ENCODE data around the gene GPR108.

Gene GPR108

DNA sequence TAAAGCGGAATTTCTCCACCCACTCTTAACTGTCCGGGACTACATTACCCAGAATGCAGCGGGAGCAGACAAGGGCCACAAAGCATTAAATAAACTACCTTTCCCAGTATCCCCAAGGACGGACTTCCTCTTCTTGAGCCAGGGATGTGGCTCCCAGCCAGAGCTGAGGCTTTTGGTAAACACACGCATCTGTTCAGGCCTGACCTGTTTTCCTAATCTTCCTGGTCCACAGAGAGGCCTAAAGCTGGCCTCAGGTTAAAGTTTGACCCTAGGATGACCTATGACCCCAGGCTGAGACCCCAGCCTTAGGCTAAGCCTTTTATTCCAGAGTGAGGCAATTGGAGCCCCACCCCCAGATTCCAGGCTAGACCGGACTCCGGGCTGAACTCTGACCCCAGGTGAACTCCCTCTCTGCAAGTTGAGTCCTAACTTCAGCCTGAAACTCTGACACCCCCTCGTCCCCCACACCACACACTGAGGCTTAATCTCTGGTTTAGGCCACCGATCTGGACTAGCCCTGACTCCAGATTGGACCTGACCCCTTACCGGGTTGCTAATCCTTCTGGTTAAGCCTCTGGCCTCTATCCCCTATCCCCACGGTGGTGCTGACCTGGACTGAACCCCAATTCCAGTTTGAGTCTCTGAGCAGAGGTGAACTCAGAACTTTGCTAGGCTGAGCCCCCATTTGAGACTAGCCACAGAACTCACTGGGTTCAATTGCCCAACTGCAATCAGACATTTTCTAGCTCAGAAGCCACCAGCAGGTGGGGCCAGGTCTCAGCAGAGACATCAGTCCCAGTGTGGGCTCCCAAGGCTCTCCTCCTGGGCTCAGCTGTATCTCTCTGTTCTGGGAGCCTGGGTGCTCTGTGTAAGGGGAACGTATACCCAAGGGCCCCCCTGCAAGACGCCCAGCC, 750 bp upstream of the GPR108 start:
- peak; percentile 56 to 72 for DNase-seq (ENCODE audit: low read depth in 1 of 2, low spot score in 1 of 2)

DNA sequence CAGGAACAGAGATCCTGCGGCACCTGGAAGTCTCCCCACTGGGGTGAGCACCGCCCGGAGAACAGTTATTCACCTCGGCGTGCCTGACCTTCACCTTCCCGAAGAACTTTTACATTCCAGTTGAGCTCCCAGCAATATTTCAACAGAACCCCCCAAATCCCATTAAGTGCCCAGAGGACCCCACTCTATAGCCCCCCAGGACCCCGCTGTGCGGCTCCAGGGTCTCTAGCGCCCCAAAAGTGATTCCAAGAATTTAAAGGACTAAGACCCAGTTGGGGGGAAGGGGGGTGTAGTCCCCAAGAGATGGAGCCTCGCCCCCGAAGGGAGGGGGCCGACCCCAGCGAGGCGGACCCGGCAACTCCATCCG, 480 bp downstream of the GPR108 start:
- no peak for DNase-seq (ENCODE audit: low read depth in 1 of 2, low spot score in 1 of 2)

DNA sequence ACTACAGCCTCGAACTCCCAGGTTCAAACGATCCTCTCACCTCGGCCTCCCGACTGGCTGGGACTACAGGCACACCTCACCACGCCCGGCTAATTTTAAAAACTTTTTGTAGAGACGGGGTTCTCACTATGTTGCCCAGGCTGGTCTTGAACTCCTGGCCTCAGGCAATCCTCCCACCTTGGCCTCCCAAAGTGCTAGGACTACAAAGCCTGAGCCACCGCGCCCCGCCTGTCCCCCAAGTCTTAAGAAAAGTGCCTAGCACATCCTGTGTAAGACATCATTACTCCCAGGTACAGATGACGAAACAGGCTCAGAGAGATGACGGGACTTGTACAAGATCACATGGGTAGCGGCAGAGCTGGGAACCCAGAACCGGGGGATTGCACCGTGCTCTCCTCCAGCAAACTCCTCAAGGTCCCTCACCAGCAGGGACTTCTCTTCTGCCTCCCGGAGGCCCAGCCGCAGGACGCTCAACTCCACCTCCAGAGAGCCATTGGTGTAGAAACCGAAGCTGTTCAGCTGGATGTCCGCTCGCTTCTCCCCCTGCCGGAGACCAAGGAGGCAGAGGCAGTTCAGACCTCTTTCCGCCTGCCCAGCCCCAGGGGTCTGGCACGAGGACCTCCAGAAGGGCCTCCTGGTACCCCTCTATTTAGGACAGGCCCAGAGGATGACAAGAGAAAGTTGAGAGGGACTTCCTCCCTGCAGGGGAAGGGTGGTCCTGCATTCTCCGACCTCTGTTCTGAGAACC, 1.0 kb downstream of the GPR108 start:
- peak; percentile 46 to 61 for DNase-seq (ENCODE audit: low read depth in 1 of 2, low spot score in 1 of 2)

DNA sequence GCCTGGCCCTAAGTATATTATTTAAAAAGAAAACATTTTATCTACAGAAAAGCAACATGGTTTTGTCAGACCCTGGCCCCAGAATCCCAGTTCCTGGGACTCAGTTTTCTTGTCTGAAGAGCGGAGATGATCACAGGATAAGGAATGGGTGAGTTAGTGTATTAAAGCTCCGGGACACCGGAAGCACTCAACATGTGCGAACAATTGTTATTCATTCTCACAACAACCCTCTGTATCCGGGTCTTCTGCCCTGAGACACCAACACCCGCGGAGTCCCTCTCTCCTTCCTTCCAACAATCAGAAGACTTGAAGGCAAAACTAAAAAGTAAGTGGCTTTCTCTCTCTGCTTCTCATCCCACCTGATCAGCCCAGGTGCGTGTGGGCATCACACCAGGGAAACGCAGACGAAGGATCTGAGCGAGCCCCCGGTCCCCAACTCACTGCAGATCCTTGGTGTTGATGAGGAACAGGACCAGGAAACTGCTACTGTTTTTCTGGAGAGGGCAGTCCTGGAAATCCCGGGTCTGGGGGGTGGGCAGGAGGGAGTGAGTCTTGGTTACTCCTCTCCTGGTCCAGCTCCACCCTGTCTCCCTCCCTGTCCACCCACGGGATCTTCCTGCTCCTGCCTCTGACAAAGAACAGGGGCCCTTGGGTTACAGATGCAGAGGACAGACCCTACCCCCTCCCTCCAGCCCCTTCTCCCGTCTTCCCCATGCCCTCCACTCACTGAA, 2.0 kb downstream of the GPR108 start:
- DNase-seq (ENCODE audit: low read depth in 1 of 2, low spot score in 1 of 2) = no peak

DNA sequence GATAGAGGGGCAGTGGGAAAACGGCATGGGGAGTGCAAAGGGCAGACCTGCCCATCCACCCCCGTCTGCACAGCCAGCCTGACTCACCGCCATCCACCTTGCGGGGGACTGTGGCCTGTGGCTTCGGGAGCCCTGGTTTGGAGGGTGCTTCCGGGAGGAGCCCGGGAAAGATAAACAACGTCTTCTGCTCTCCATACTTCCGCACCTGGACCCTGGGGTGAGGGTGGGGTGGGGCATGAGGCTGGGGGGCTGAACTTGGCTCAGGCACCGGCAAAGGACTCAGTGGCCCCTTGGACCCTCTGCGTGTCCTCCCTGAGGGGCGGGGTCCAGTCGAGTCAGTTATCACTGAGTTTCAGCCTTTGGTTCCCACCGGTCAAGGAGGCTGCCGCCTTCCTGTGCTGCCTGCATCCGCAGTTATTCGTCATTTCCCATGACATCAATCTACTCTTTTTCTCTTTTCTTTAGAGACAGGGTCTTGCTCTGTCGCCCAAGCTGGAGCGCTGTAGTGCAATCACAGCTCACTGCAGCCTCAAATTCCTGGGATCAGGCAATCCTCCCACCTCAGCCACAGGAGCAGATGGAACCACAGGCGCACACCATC, 3.2 kb downstream of the GPR108 start:
- DNase-seq (ENCODE audit: low read depth in 1 of 2, low spot score in 1 of 2) = no peak

DNA sequence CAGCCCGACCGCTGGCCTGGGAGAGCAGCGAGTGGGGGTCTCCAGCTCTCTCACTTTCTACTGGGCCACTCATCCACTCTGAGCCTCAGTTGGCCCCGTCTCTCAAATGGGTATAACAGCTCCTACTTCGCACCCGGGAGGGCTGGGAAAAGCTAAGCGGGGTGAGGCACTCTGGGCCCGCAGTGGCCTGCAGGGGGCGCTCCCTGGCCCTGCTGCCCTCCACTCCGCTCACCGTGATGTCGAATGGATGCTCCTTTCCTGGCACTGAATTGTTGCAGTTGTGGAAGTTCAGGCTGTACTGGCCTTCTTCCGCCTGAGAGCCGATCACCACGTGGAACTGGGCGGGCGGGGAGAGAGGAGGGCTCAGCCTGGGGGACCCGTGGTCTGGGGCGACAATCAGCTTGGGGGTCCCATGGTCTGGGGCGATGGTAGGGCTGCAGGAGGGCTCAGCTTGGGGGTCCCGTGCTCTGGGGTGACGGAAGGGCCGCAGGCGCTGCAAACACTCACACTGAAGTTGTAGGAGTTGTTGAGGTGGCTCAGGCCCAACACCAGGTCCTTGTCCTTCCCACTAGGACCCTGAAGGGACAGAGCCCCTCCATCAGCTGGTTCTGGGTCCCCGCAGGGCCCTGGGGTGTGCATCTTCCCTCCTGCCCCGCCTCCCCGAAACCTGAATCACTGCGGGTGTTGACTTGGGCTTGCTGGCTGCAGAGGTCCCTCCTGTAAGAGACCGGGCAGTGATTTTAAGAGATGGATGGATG, 3.9 kb downstream of the GPR108 start:
- no peak for DNase-seq (ENCODE audit: low read depth in 1 of 2, low spot score in 1 of 2)

DNA sequence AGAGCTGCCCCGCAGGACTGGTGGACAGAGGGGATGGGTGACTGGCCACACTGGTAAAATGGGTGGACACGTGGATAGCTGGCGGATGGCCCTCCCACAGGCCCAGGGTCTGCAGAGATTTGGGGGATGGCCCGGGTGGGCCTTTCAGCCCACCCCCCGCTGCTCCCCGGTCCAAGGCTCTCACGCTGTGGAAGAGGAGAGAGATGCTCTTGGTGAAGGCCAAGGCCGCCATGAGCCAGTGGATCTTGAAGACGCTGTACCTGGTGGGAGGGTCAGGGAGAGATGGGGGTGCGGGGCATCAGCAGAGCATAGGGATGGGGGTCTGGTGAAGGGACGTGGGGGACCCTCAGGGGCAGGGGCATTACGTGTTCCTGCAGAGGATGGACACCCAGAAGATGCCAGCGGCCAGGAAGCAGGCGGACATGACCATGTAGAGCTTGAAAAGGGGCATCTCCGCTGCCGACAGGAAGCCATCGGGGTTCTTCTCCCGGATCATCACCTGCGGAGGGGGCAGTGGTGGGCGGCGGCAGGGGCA, 4.5 kb downstream of the GPR108 start:
- no peak for DNase-seq (ENCODE audit: low read depth in 1 of 2, low spot score in 1 of 2)

DNA sequence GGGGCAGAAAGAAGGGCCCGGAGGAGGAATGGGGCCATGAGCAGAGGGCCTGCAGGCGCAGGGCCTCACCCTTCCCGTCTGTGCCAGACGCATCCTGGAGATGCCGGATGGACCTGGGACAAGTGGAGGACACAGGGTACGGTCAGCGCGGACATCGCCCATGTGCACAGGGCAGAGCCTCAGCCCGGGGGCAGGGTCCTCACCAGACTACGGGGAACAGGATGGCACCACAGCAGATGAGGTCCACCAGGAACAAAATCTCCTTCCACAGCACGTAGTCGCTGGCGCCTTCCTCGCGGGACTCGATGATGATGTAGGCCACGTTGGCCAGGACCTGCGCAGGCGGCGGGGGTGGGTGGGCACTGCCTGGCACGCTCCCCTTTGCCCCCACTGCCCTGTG, 5.6 kb downstream of the GPR108 start:
- DNase-seq (ENCODE audit: low read depth in 1 of 2, low spot score in 1 of 2) = no peak

DNA sequence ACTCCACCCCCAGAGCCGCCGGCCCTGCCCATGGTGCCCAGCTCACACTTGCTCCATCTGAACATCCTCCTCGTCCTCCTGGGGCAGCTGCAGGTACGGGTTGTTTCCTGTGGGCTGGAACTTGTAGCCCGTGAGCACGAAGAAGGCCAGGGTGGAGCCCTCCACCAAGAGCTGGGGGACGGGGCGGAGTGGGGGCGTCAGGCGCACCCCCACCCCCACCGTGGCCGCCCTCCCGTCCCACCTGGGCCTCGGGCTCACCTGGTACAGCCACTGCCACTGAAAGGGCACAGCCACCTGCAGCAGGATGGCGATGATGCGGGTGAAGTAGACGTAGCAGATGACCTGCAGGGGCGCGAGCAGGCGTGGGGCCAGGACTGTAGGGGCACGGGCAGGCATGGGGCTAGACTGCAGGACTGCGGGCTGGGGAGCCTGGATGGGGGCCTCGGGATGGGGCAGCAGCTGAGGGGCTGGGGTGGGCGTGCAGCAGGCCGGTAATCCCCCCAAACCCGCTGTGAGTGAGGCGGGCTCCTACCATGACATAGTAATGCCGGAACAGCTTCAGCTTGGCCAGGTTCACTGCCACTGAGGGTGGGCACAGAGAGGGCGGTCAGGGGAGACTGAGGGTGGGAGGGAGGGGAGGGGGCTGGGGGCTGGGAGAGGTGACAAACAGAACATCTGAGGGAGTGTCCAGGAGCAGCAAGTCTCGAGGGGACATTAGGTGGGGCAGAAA, 6.3 kb downstream of the GPR108 start:
- no peak for DNase-seq (ENCODE audit: low read depth in 1 of 2, low spot score in 1 of 2)

DNA sequence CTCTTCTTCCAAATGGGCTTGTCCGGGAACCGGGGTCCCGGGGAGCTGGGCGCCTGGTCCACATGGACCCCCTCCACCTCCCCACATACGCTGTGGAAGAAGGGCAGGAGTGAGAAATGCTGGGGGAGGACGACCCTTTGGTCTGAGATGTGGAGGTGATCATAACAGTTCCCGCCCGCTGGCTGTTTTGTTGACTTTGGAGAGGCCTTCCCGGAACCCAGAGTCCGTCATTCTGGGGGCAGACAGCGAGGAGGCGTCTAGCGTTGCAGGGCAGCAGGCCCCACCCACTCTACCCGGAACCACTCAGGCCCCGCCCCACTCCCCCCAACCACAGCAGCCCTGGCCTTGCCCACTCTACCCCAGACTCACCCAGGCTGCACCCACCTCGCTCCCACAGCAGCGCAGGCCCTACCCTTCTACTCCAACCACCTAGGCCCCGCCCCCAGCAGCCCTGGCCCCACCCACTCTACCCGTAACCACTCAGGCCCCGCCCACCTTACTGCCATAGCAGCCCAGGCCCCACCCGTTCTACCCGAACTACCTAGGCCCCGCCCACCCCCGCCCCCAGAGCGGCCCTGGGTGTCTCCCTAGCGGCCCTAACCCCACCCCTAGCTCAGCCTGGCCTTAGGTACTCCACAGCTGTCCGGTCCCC, 7.1 kb downstream of the GPR108 start:
- DNase-seq (ENCODE audit: low read depth in 1 of 2, low spot score in 1 of 2) = no peak

DNA sequence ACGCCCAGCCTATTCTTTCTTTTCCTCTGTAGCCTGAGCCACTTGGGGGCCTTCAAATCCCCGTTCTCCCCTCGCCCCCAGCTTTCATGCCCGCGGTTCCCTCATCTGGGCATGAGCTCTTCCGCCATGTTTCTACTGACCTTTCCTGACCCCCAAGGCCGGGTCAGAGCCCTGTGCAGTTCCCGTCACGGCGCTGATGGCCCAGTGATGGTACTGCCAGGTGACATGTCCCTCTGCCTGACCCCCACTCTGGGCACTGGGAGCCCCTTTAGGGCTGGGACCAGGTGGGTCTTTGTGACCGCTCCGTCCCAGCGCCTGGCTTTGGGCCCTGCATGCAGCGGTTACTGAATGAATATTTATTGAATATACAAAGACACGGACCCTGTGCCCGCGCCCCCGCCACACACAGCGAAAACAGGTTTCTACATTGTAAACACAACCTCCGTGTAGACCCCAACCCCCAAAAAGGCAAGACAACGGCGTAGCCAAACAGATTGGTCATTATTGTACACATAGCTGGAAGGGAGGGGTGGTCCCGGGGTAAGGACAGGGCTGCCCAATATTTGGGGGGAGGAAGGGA, 7.7 kb downstream of the GPR108 start:
- DNase-seq (ENCODE audit: low read depth in 1 of 2, low spot score in 1 of 2) = no peak

DNA sequence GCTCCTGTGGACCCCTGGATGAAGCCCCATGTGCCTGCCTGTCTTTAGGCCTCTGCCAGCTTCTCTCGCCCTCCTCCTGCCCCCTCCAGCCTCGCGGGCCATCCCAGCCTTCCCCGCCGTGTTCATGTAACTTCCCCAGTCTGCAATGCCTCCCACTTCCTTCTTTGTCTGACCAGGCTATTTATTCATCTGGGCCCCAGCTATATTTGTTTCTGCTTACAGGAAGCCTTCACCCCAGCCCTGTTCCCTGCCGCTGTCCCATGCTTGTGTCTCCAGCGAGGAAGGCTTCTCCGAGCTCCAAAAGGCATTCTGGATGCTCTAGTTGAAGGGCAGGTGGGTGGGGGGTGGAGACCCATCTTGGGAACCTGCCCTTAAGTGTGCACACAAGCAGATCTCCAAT, 9.0 kb downstream of the GPR108 start:
- DNase-seq (ENCODE audit: low read depth in 1 of 2, low spot score in 1 of 2) = no peak

DNA sequence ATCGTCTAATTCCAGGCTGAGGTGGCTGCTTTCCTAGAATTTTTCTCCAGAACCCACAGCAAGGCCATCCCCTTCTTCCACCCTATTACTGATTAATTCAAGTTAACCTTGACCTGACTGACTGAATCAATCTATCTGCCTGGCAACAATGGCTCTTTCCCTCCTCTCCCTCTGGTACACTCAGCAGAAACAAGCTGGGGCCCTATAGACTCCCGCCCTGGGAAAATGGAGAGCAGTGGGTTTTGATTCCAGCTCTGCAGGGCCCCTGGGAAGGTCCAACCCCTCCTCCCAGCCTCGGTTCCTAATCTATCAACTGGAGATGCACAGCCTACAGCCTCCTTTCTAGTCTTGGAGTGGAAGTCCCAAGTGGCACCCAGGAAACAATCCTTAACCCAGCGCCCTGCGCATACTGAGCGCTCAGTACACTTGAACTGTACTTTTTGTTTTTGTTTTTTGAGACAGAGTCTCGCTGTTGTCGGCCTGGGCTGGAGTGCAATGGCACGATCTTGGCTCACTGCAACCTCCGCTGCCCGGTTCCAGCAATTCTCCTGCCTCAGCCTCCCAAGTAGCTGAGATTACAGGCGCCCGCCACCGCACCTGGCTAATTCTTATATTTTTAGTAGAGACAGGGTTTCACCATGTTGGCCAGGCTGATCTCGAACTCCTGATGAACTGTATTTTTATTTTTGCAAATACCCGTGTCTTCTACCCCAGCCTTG, 11.7 kb downstream of the GPR108 start:
- DNase-seq (ENCODE audit: low read depth in 1 of 2, low spot score in 1 of 2) = no peak

DNA sequence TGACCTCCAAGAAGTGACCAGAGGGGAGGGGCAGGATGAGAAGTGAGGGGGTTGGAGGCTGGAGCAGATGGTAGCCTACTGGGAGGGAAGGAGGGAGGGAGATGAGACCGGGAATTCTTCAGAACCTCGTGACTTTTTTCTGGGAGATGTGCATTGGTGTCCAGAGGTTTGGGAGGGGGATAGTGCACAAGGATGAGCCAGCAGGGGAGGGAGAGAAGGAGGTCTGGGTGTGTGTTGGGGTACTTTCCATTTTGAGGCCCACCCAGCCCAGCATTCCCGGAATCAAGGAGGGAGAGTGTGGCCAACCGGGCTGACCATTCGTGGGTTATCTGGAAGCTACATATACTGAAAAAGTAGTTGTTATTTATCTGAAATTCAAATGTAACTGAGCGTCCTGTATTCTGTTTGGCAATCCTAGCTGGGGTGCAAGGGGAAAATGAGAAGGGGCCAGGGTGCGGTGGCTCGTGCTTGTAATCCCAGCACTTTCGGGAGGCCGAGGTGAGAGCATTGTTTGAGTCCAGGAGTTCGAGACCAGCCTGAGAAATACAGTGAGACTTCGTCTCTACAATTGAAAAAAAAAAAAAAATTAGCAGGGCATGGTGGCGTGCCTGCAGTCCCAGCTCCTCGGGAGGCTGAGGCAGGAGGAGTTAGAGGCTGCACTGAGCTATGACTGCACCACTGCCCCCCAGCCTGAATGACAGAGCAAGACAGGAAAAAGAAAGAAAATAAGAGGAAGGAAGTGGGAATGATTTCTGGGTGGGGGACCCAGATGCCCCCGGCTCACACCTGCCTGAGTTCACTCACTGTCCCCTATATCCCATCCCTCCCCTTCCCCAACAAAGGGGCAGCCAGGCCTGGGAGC, 12.5 kb downstream of the GPR108 start:
- DNase-seq (ENCODE audit: low read depth in 1 of 2, low spot score in 1 of 2) = no peak

DNA sequence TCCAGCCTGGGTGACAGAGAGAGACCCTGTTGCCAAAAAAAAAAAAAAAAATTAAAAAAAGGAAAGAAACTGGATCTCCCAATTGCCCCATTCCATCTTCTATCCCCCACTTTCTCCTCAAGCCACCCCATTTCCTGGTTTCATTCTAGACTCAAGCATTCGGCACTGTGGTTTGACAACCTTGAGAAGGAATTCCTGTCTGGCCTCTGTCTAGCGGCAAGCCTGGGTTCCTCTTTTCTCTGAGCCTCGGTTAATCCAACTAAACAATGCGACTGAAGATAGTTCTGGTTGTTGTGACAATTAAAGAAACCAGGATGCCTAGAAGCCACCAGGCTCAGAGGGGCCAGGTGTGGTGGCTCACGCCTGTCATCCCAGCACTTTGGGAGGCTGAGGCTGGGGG, 13.6 kb downstream of the GPR108 start:
- DNase-seq (ENCODE audit: low read depth in 1 of 2, low spot score in 1 of 2) = no peak

DNA sequence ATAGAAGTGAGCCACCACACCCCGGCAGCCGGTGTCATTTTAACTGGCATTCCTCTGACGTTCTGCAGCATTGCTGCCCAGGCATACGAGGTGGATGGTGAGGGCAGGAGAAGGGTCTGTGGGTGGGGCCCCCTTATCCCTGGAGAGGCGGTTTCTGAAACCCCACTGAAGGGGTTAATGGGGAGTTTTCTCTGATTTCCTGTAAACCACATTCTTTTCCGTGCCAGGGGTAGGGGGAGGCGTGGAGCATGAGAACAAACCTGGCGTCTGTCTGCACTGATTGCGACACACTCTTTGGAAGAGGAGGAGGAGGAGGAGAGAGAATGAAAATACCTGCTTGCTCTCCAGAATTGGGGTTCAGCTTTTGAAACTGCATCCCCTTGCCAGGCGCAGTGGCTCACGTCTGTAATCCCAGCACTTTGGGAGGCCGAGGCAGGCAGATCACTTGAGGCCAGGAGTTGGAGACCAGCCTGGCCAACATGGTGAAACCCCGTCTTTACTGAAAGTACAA, 14.2 kb downstream of the GPR108 start:
- no peak for DNase-seq (ENCODE audit: low read depth in 1 of 2, low spot score in 1 of 2)

DNA sequence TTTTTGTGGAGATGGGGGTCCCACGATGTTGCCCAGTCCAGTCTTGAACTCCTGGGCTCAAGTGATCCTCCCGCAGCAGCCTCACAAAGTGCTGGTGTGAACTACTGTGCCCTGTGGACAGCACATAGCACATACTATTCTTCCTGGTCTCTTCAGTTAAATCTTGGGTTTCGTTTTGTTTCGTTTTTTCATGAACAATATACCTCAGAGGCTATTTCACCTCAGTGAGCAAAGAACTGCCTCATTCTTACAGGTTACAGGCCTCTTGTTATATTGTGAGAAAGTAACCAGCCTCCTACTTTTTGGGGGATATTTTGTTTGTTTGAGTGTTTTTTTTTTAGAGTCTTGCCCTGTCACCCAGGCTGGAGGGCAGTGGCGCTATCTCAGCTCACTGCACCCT, 15.6 kb downstream of the GPR108 start:
- no peak for DNase-seq (ENCODE audit: low read depth in 1 of 2, low spot score in 1 of 2)
